Fibroblast of skin of left quadriceps (primary cell): ENCODE results near the gene NBEA.
"Not testable (repeated sequence)": the region's sequence is repeated elsewhere in the genome, so short reads cannot be mapped to it uniquely, and the experiment has no call there.

Experiments
- DNase-seq, 2 experiments: peaks; one replicate each; pipeline ENCODE4 v3.0.0-alpha.2; 2013; ENCODE audit warnings: low read depth in 2 of 2

The NBEA gene

GRCh38 chr13:35646056-35646774 lies 704.1 kb downstream of the NBEA start:
- no peak for DNase-seq

GRCh38 chr13:35648201-35648600 lies 706.1 kb downstream of the NBEA start:
- no peak for DNase-seq

- no peak for DNase-seq
These were observed 707.1 kb downstream of the NBEA start for GRCh38 chr13:35649162-35649561.

- no peak for DNase-seq
These were observed 717.7 kb downstream of the NBEA start for GRCh38 chr13:35659796-35660195.

- DNase-seq, result no peak
These were observed 722.7 kb downstream of the NBEA start for GRCh38 chr13:35664747-35665146.

- DNase-seq, result no peak
These were observed 727.3 kb downstream of the NBEA start for GRCh38 chr13:35669321-35669720.

GRCh38 chr13:35672611-35673010 lies 730.5 kb downstream of the NBEA start:
- DNase-seq, result peak; percentile 87 to 88

- DNase-seq, result no peak
These were observed 733.6 kb downstream of the NBEA start for GRCh38 chr13:35675651-35676050.

GRCh38 chr13:35677863-35678262 lies 735.8 kb downstream of the NBEA start:
- not testable (repeated sequence) for DNase-seq

- DNase-seq, result no peak
These were observed 739.6 kb downstream of the NBEA start for GRCh38 chr13:35681685-35682084.

- DNase-seq, result no peak
These were observed 742.4 kb downstream of the NBEA start for GRCh38 chr13:35684432-35684831.

- DNase-seq, result no peak
These were observed 745.3 kb downstream of the NBEA start for GRCh38 chr13:35687336-35687735.

- no peak for DNase-seq
These were observed 748.6 kb downstream of the NBEA start for GRCh38 chr13:35690581-35691207.

GRCh38 chr13:35693134-35693784 lies 751.2 kb downstream of the NBEA start:
- peak; percentile 56 to 57 for DNase-seq

GRCh38 chr13:35694031-35694430 lies 752.0 kb downstream of the NBEA start:
- DNase-seq, result no peak

GRCh38 chr13:35694549-35695447 lies 752.7 kb downstream of the NBEA start:
- no peak for DNase-seq

- no peak for DNase-seq
These were observed 753.3 kb downstream of the NBEA start for GRCh38 chr13:35695448-35695770.

GRCh38 chr13:35697186-35697730 lies 755.2 kb downstream of the NBEA start:
- no peak for DNase-seq

GRCh38 chr13:35698911-35699576 lies 757.0 kb downstream of the NBEA start:
- peak; percentile 69 for DNase-seq

- DNase-seq, result peak; percentile 94
These were observed 757.9 kb downstream of the NBEA start for GRCh38 chr13:35699825-35700510.

- peak; percentile 88 to 89 for DNase-seq
These were observed 758.6 kb downstream of the NBEA start for GRCh38 chr13:35700671-35701070.
